ENCODE measurements around the gene RNF187. TPM values are rescaled to one million over a fixed set of nuclear protein-coding genes. Genes with fewer than 3 reads are reported as not detected.

Gene RNF187
- total RNA-seq, 1 experiment from 2014 or later = 137 TPM

DNA sequence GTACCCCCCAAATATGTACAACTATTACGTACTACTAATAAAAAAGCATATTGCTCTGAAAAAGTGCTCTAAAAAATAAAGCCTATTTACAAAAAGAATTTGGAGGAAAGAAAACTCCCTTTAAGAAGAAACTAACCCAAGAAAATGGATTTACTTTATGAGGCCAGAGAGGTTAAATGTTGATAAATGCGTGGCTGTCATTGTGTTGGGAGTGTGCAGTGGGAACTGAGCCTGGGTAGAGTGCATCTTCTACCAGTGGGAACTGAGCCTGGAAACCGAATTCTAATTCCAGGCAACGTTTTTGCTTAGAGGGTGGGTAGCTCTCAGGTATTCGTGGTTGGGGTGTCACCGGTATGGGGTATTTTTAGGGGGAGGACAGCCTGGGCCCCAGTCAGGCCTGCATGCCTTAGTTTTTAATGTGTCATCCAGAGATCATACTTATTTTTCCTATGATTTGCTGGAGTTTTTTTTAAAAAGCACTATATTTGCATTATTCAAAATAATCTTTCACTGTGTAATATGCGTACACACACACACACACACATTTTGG, 24.1 kb upstream of the RNF187 start (continued):
- TF ChIP-seq EZH2 (IDR thresholded peaks at IDR 0.05) = no peak

GRCh38 chr1:228463559-228464455, 23.4 kb upstream of the RNF187 start:
- H3K4me2 ChIP-seq (ENCODE audit: low read length) = peak overlapping the region; percentile 53
- no peaks in the 10 kb centered on the region for H3K9me2 ChIP-seq (ENCODE audit: insufficient read depth)
- intact Hi-C loops (cut with micrococcal nuclease) = no loop called here
- no TSS peak for BruUV-seq (replicated peaks)
- ChIA-PET POLR2A (no interaction called here), RAD21 (ENCODE audit: low non-redundant PET in 1 of 2, low total read pairs in 2 of 2, uncharacterized antibody in 2 of 2, unreplicated experiment in 2 of 2) (no interaction called here), CTCF (interaction anchor here (1.5 kb wide), 1 partner anchor 8 kb away, joined by 4 read pairs; no protein-coding TSS in a partner anchor)
- peak overlapping the region; percentile 23 for H2AFZ ChIP-seq (ENCODE audit: low read depth, low read length, poor library complexity, severe bottlenecking)
- DNase-seq (ENCODE audit: low read depth, low spot score) (peak; percentile 18), ATAC-seq (peak; percentile 70)
- peaks cover 6% of the 10 kb centered on the region; the same call in 1 of the 2 replicates for H3K27me3 ChIP-seq (ENCODE audit: insufficient read depth, low read length)
- H4K20me1 ChIP-seq (ENCODE audit: insufficient read depth) = no peaks in the 10 kb centered on the region
- peak overlapping the region; percentile 20 to 32; a peak in 3 of 4 replicates for H3K4me3 ChIP-seq (replicated peaks in 1 of 2; ENCODE audit: low read depth in 1 of 2, low read length in 2 of 2)
- no peaks in the 10 kb centered on the region for H3K9me3 ChIP-seq (ENCODE audit: control insufficient read depth in 1 of 2, insufficient read depth in 1 of 2, low read depth in 1 of 2, low read length in 2 of 2)
- H3K27ac ChIP-seq (ENCODE audit: low read depth, low read length) = no peak overlapping the region
- no peaks in the 10 kb centered on the region for H3K79me2 ChIP-seq (ENCODE audit: insufficient read depth, low read length)
- TF ChIP-seq CTCF (IDR thresholded peaks at IDR 0.05 in 2 of 3, conservative IDR thresholded peaks at IDR 0.05 in 1 of 3; ENCODE audit: borderline replicate concordance in 1 of 3, insufficient read depth in 1 of 3, low read depth in 2 of 3, low read length in 2 of 3) (peak in 2 of 3 experiments; percentile 21 to 26; a peak in 2 of 6 replicates), SP1 (IDR thresholded peaks at IDR 0.05; ENCODE audit: low read depth) (no peak)
- H3K36me3 ChIP-seq (ENCODE audit: control insufficient read depth in 1 of 2, insufficient read depth in 2 of 2, low read length in 2 of 2) = no peaks in the 10 kb centered on the region
- H3K9ac ChIP-seq (ENCODE audit: low read length) = peak overlapping the region; percentile 19; the same call in 1 of the 2 replicates
- H3K4me1 ChIP-seq (ENCODE audit: control insufficient read depth in 1 of 2, insufficient read depth in 2 of 2, low read length in 2 of 2) = peaks cover 6 to 16% of the 10 kb centered on the region in 2 experiments; a peak in 3 of 4 replicates

All from HCT116 (cell line).